GM19099 (cell line): ENCODE data around the gene USP8.

Source experiments
- POLR2A ChIP-seq: IDR thresholded peaks from 3 replicates; pipeline ENCODE4 v1.6.1; 2011; ENCODE audit warnings: low read depth; ENCODE audit not compliant: insufficient read length; ENCODE audit errors: extremely low read depth

Gene USP8

GRCh38 chr15:50424066-50424890, at the start of gene USP8:
USP8 (plus strand) TSS chr15:50424405; CDS start chr15:50439074, 14,669 bp downstream.
- TF ChIP-seq POLR2A = peak; percentile 91

GRCh38 chr15:50377867-50378751, 46.1 kb upstream of the USP8 start:
- no peak for TF ChIP-seq POLR2A

- no peak for TF ChIP-seq POLR2A
Measured at GRCh38 chr15:50378776-50379175, 45.4 kb upstream of the USP8 start.

- TF ChIP-seq POLR2A = no peak
Measured at GRCh38 chr15:50380089-50380488, 44.1 kb upstream of the USP8 start.

GRCh38 chr15:50381438-50381837, 42.8 kb upstream of the USP8 start:
- no peak for TF ChIP-seq POLR2A

- TF ChIP-seq POLR2A = no peak
Measured at GRCh38 chr15:50390554-50391264, 33.5 kb upstream of the USP8 start.

GRCh38 chr15:50411870-50412269, 12.3 kb upstream of the USP8 start:
- TF ChIP-seq POLR2A = no peak

- TF ChIP-seq POLR2A = no peak
Measured at GRCh38 chr15:50414624-50415023, 9.6 kb upstream of the USP8 start.

GRCh38 chr15:50415752-50416404, 8.3 kb upstream of the USP8 start:
- no peak for TF ChIP-seq POLR2A

GRCh38 chr15:50416890-50417289, 7.3 kb upstream of the USP8 start:
- TF ChIP-seq POLR2A = no peak

GRCh38 chr15:50418041-50418583, 6.1 kb upstream of the USP8 start:
- no peak for TF ChIP-seq POLR2A

- TF ChIP-seq POLR2A = no peak
Measured at GRCh38 chr15:50425219-50425618, 1.0 kb downstream of the USP8 start.

GRCh38 chr15:50426428-50426827, 2.2 kb downstream of the USP8 start:
- TF ChIP-seq POLR2A = no peak

GRCh38 chr15:50431204-50431603, 7.0 kb downstream of the USP8 start:
- TF ChIP-seq POLR2A = no peak
